SK-N-SH (cell line): Measurements from ENCODE around the gene RFT1. TPM values are rescaled to one million over a fixed set of nuclear protein-coding genes. Genes with fewer than 3 reads are reported as not detected.

Source experiments
- CTCF ChIA-PET: fragments of 300-600, 350-600 bp; formaldehyde crosslinking; extraction: SDS; loops from one replicate; lab custom pipeline; 2021; lab: Yijun Ruan, JAX
- POLR2A ChIA-PET: fragments of 350-600 bp; sonication (Branson Sonifier 250); formaldehyde crosslinking; extraction: SDS; loops from one replicate; lab custom pipeline; 2020; ENCODE audit warnings: antibody characterized with exemption, inconsistent platforms; lab: Yijun Ruan, JAX
- DNase-seq: peaks from one replicate; pipeline ENCODE4 v3.0.0; 2012
- H2AFZ ChIP-seq: fragments of 200-600 bp; sonication (generic); 2 replicates; pipeline ENCODE4 v1.8.1; 2016; ENCODE audit warnings: antibody characterized with exemption, mild to moderate bottlenecking, low read depth
- H3F3A ChIP-seq: fragments of 200-600 bp; sonication (generic); replicated peaks from 2 replicates; pipeline ENCODE3; 2016; ENCODE audit warnings: antibody characterized with exemption, mild to moderate bottlenecking; ENCODE audit not compliant: insufficient read depth
- H3K27ac ChIP-seq, 2 experiments: fragments of 200-500 bp in 1 of 2; fragments of 200-600 bp in 1 of 2; sonication (Bioruptor generic) in 1 of 2; sonication (generic), shearing (Covaris generic) in 1 of 2; 2 replicates each; pipeline versions ENCODE4 v1.5.1 to v1.6.1; 2014 to 2016; ENCODE audit warnings: low read depth in 2 of 2, inconsistent platforms in 1 of 2, low read length in 1 of 2, mild to moderate bottlenecking in 1 of 2, mixed read lengths in 1 of 2
- H3K27me3 ChIP-seq: fragments of 200-600 bp; sonication (generic), shearing (Covaris generic); 2 replicates; pipeline ENCODE4 v1.6.1; 2016; ENCODE audit warnings: mixed run types; ENCODE audit not compliant: insufficient read depth
- H3K36me3 ChIP-seq, 2 experiments: fragments of 200-500 bp in 1 of 2; fragments of 200-600 bp in 1 of 2; sonication (Bioruptor generic) in 1 of 2; sonication (generic) in 1 of 2; replicated peaks in 1 of 2; 2 replicates each; pipeline versions ENCODE3 to v1.5.1; 2014 to 2016; ENCODE audit warnings: low read length in 1 of 2, mild to moderate bottlenecking in 1 of 2; ENCODE audit not compliant: insufficient read depth in 2 of 2, control insufficient read depth in 1 of 2
- H3K4me1 ChIP-seq, 2 experiments: fragments of 200-500 bp in 1 of 2; fragments of 200-600 bp in 1 of 2; sonication (Bioruptor generic) in 1 of 2; sonication (generic), shearing (Covaris generic) in 1 of 2; 2 replicates each; pipeline versions ENCODE4 v1.5.1 to v1.6.1; 2014 to 2016; ENCODE audit warnings: low read depth in 1 of 2, low read length in 1 of 2, mixed run types in 1 of 2; ENCODE audit not compliant: insufficient read depth in 2 of 2, control insufficient read depth in 1 of 2
- H3K4me2 ChIP-seq: fragments of 200-600 bp; sonication (generic), shearing (Covaris generic); 2 replicates; pipeline ENCODE4 v1.6.1; 2017; ENCODE audit warnings: mixed run types
- H3K4me3 ChIP-seq, 2 experiments: fragments of 200-500 bp in 1 of 2; fragments of 200-600 bp in 1 of 2; sonication (Bioruptor generic) in 1 of 2; sonication (generic), shearing (Covaris generic) in 1 of 2; 2 replicates each; pipeline versions ENCODE4 v1.5.1 to v1.8.1; 2014 to 2016; ENCODE audit warnings: low read depth in 2 of 2, inconsistent platforms in 1 of 2, low read length in 1 of 2, mild to moderate bottlenecking in 1 of 2, mixed read lengths in 1 of 2, moderate library complexity in 1 of 2
- H3K79me2 ChIP-seq: fragments of 200-600 bp; sonication (generic); 2 replicates; pipeline ENCODE4 v1.8.1; 2017; ENCODE audit warnings: mild to moderate bottlenecking; ENCODE audit not compliant: insufficient read depth
- H3K9ac ChIP-seq: fragments of 200-600 bp; sonication (generic); 2 replicates; pipeline ENCODE4 v1.6.1; 2017; ENCODE audit warnings: mixed run types
- H3K9me2 ChIP-seq: fragments of 200-600 bp; sonication (generic); 2 replicates; pipeline ENCODE4 v1.6.1; 2017; ENCODE audit warnings: mixed run types
- H3K9me3 ChIP-seq: fragments of 200-600 bp; sonication (generic); 2 replicates; pipeline ENCODE4 v1.6.1; 2017; ENCODE audit warnings: mixed run types, mild to moderate bottlenecking, moderate library complexity
- H4K20me1 ChIP-seq: fragments of 200-600 bp; sonication (generic); 2 replicates; pipeline ENCODE4 v1.6.1; 2017; ENCODE audit warnings: mild to moderate bottlenecking, mixed run types; ENCODE audit not compliant: insufficient read depth
- CHD2 ChIP-seq: fragments of 150-350 bp; IDR thresholded peaks from 2 replicates; pipeline ENCODE4 v1.6.1; 2018; ENCODE audit warnings: low read length; ENCODE audit not compliant: partially characterized antibody
- CTCF ChIP-seq: fragments of 200-600 bp; sonication (generic); IDR thresholded peaks from 2 replicates; pipeline ENCODE4 v1.6.1; 2017; ENCODE audit warnings: antibody characterized with exemption, mild to moderate bottlenecking, moderate library complexity
- ELF1 ChIP-seq: IDR thresholded peaks from 2 replicates; pipeline ENCODE4 v1.4.0; 2012
- GATA2 ChIP-seq: sonication (generic); formaldehyde crosslinking; IDR thresholded peaks from 2 replicates; pipeline ENCODE4 v1.5.0; 2020; ENCODE audit warnings: mild to moderate bottlenecking, missing genetic modification reagents
- MEF2A ChIP-seq: IDR thresholded peaks from 2 replicates; pipeline ENCODE4 v1.4.0; 2012; ENCODE audit warnings: low read depth, borderline replicate concordance
- MXI1 ChIP-seq: IDR thresholded peaks from 2 replicates; pipeline ENCODE4 v1.6.1; 2012; ENCODE audit warnings: mild to moderate bottlenecking, low read depth, low read length, improper control_type of control experiment
- PBX3 ChIP-seq: IDR thresholded peaks from 2 replicates; pipeline ENCODE4; 2012
- RAD21 ChIP-seq: IDR thresholded peaks from 2 replicates; pipeline ENCODE4 v1.6.1; 2012; ENCODE audit warnings: mild to moderate bottlenecking, low read length
- SIN3A ChIP-seq: IDR thresholded peaks from 2 replicates; pipeline ENCODE4 v1.6.1; 2012; ENCODE audit warnings: low read depth, mild to moderate bottlenecking, low read length, moderate library complexity, borderline replicate concordance
- SMC3 ChIP-seq: IDR thresholded peaks from 2 replicates; pipeline ENCODE4 v1.6.1; 2012; ENCODE audit warnings: low read depth, low read length, improper control_type of control experiment
- TAF1 ChIP-seq: IDR thresholded peaks from 2 replicates; pipeline ENCODE4 v1.6.1; 2012; ENCODE audit warnings: low read depth, mild to moderate bottlenecking, low read length, moderate library complexity, borderline replicate concordance
- WGBS: methylation state at CpG from one replicate; pipeline ENCODE4 v1.1.6; 2017; ENCODE audit warnings: low lambda C conversion rate; 5-methylcytosine and 5-hydroxymethylcytosine counted together
- polyA plus RNA-seq, 3 experiments: library from polyadenylated mRNA; depleted of rRNA; stranded (reverse); fragments of >200 nt; gene quantifications; 2 replicates each; pipeline ENCODE4 v1.2.3, GENCODE V29; 2012

The RFT1 gene
- polyA plus RNA-seq, 1 of the 3 experiments (the other 2 are of a cell fraction): 13.8 TPM

DNA sequence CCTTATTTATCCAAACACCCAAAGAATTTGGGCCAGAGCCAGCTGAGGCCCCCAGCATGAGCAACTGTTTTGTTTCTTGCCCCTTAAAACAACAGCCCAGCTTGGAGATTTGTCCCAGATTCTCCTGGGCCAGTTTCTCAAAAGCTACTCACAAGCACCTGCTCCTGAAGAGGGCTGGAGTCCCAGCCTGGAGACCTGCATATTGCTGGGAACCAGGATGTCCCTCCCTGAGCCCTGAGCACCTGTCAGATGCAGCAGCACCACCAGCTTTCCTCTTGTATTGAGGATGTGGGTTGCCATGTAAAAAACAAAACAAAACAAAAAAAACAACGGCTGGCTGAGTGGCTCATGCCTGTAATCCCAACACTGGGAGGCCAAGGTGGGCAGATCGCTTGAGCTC is 7.0 kb upstream of the RFT1 start:
- H2AFZ ChIP-seq: no peak overlapping the region
- H3F3A ChIP-seq: no peaks in the 10 kb centered on the region
- ChIA-PET CTCF (interaction anchor here (0.7 to 6.4 kb wide), 8 partner anchors 10 to 82 kb away, joined by 3 to 115 read pairs (median 3); no protein-coding TSS in a partner anchor), POLR2A (no interaction called here)
- no peaks in the 10 kb centered on the region for H3K79me2 ChIP-seq
- no peaks in the 10 kb centered on the region for H3K9me3 ChIP-seq
- DNase-seq: no peak
- WGBS: 64% methylated on average over 2 of the region's 2 CpGs
- no peaks in the 10 kb centered on the region for H4K20me1 ChIP-seq
- H3K27me3 ChIP-seq: no peaks in the 10 kb centered on the region
- no peak overlapping the region for H3K4me2 ChIP-seq
- H3K9me2 ChIP-seq: no peaks in the 10 kb centered on the region
- no peak overlapping the region for H3K27ac ChIP-seq
- H3K4me1 ChIP-seq: no peaks in the 10 kb centered on the region
- no peaks in the 10 kb centered on the region for H3K36me3 ChIP-seq
- H3K9ac ChIP-seq: no peak overlapping the region
- TF ChIP-seq TAF1: no peak
- no peak overlapping the region for H3K4me3 ChIP-seq

DNA sequence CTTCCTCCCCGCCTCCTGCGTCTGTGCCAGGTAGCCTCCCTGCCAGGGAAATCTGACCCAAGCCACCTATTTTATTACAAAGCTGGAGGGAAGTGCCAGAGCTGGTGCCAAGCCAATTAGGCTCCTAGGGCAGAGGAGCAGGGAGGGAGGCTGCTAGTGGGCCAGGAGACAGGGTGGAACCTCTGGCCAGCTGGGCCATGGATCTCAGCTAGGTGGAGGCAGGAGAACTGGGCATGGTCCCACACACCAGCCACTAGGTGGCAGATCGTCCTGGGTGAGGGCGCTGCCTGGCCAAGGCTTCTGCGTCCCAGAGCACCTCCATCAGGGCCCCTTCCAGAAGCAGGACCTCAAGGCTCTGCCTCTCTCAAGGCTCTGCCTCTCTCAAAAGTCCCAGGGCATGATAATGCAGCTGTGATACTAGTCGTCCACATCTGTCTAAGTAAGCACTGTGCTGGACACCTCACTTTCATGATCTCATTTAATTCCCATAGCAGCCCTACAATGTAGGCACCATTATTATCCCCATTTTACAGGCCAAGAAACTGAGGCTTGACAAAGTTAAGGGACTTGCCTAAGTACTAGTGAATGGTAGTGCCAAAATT is 4.5 kb upstream of the RFT1 start:
- Histone ChIP-seq H3K79me2 (peaks cover 5% of the 10 kb centered on the region), H3K27ac (no peak overlapping the region), H4K20me1 (no peaks in the 10 kb centered on the region), H3K4me2 (no peak overlapping the region), H3K36me3 (no peaks in the 10 kb centered on the region), H3K4me3 (no peak overlapping the region), H3K4me1 (peaks cover 0 to 7% of the 10 kb centered on the region in 2 experiments; a peak in 1 of 4 replicates), H3K27me3 (no peaks in the 10 kb centered on the region), H3K9me2 (no peaks in the 10 kb centered on the region), H2AFZ (no peak overlapping the region), H3K9me3 (no peaks in the 10 kb centered on the region), H3K9ac (no peak overlapping the region), H3F3A (no peaks in the 10 kb centered on the region)
- DNase-seq: peak; percentile 84
- WGBS: 49% methylated on average over 5 of the region's 6 CpGs
- ChIA-PET CTCF (interaction anchor here (0.6 to 6.4 kb wide), 22 partner anchors 10 to 284 kb away, joined by 3 to 115 read pairs (median 4); no protein-coding TSS in a partner anchor), POLR2A (no interaction called here)
- no peak for TF ChIP-seq SIN3A
- peak; percentile 87 for TF ChIP-seq SMC3
- TF ChIP-seq ELF1: no peak
- peak; percentile 77 for TF ChIP-seq RAD21
- peak; percentile 70 for TF ChIP-seq CTCF

- Histone ChIP-seq H3K9me2 (no peaks in the 10 kb centered on the region), H4K20me1 (no peaks in the 10 kb centered on the region), H2AFZ (no peak overlapping the region), H3K79me2 (peaks cover 27% of the 10 kb centered on the region), H3K4me1 (peaks cover 0 to 12% of the 10 kb centered on the region in 2 experiments; a peak in 2 of 4 replicates), H3K4me3 (no peak overlapping the region), H3F3A (no peaks in the 10 kb centered on the region), H3K27ac (no peak overlapping the region), H3K9ac (no peak overlapping the region), H3K36me3 (no peaks in the 10 kb centered on the region), H3K27me3 (no peaks in the 10 kb centered on the region), H3K9me3 (no peaks in the 10 kb centered on the region), H3K4me2 (no peak overlapping the region)
- ChIA-PET CTCF (interaction anchor here (0.8 to 6.4 kb wide), 8 partner anchors 13 to 88 kb away, joined by 3 to 115 read pairs (median 4); no protein-coding TSS in a partner anchor), POLR2A (interaction anchor here (1.2 kb wide), 1 partner anchor 64 kb away, joined by 3 read pairs; no protein-coding TSS in a partner anchor)
- no peak for DNase-seq
- 59% methylated on average over 5 of the region's 5 CpGs for WGBS
- TF ChIP-seq ELF1: no peak
- TF ChIP-seq SIN3A: no peak
- no peak for TF ChIP-seq SMC3
- TF ChIP-seq CHD2: no peak
- no peak for TF ChIP-seq PBX3
- TF ChIP-seq TAF1: no peak
- no peak for TF ChIP-seq GATA2 (CRISPR knock-in tag)
- no peak for TF ChIP-seq MXI1
- TF ChIP-seq MEF2A: no peak
Observed at GRCh38 chr3:53132347-53132746, 2.1 kb upstream of the RFT1 start.
